ENCODE results near the gene CTSD. TPM values are rescaled to one million over a fixed set of nuclear protein-coding genes. Genes with fewer than 3 reads are reported as not detected.

CTSD gene
- total RNA-seq = 100 to 1,000 TPM; 285 to 356 TPM

DNA sequence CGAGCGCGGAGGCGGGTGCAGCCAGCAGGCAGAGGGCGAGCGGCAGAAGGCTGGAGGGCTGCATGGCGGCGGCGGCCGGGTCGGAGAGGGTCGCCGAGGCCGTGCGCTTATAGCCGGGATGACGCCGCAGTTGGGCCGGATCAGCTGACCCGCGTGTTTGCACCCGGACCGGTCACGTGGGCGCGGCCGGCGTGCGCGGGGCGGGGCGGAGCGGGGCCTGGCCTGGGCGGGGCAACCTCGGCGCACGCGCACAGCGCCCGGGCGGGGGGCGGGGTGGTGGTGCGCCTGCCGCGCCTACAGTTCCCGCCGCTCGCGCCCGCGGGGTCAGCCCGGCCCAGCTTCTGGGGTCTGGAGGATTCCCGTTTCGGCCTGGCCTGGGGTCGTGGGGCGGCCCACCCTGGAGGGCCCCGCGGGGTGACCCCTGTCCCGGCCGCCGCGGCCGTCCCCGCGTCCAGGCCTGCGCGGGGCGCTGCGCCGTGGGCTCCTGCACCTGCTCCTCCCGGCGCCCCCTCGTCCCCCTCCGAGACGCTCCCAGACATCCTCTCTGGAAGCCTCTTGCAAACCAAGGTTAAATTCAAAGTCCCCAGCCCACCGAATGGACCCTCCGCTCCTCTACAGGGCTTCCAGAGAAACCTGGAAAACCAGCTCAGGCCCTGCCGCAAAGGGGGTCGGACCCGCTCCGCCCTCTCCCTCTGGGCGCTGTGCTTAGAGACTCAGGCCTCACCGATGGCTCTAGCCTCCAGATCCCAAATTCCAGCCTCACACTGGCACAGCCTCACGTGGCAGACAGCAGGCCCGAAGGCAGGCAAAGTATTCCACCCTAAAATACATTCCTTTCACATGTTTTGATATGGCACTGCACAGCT, at the start of gene CTSD:
CTSD (minus strand) TSS at position 132 of the 866 bp plus-strand sequence; CDS start at position 64, 68 bp downstream.

DNA sequence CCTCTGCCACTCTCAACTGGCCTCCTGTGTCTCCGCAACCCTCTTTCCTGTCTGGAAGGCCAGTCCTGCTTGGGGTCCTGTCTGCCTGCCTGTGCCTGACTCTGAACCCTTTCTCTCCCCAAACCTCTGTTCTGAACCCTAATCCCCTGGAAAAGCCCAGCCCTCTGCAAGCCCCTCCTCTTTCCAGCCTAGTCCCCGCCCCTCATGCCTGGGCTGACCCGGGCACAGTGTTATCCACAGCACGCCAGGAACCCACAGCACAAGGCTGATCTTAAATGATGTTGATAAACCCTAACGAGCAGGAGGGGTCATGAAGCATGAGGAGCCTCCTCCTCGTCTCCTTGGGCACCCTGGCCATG, 13.3 kb downstream of the CTSD start, which contains the start of gene IFITM10:
IFITM10 (minus strand) TSS at position 115 of the 359 bp plus-strand sequence. CDS start 153 bp downstream, outside the sequence.

Other genes starting within 250 kb of the CTSD start
- gene DUSP8, start 191.7 kb downstream of the CTSD start, total RNA-seq = 1 to 10 TPM in 1 of 2 donors, under 1 TPM in 1; 0.67 to 2.8 TPM
- not detected for gene KRTAP5-1, start 178.6 kb downstream of the CTSD start, total RNA-seq
- not detected for gene KRTAP5-2, start 165.6 kb downstream of the CTSD start, total RNA-seq
- gene KRTAP5-3, start 155.5 kb downstream of the CTSD start, total RNA-seq = not detected
- not detected for gene KRTAP5-4, start 141.8 kb downstream of the CTSD start, total RNA-seq
- not detected for gene KRTAP5-5, start 134.2 kb downstream of the CTSD start, total RNA-seq
- not detected for gene KRTAP5-6, start 66.7 kb downstream of the CTSD start, total RNA-seq
- under 1 TPM; 0.33 to 0.69 TPM for gene IFITM10, start 13.3 kb downstream of the CTSD start, total RNA-seq
- under 1 TPM in 1 of 2 donors, not detected in 1; under 0.01 TPM for gene SYT8, start 71.1 kb upstream of the CTSD start, total RNA-seq
- gene TNNI2, start 75.1 kb upstream of the CTSD start, total RNA-seq = not detected
- gene LSP1, start 89.2 kb upstream of the CTSD start, total RNA-seq = not detected
- not detected for gene PRR33, start 128.0 kb upstream of the CTSD start, total RNA-seq
- not detected for gene TNNT3, start 155.8 kb upstream of the CTSD start, total RNA-seq
- 100 to 1,000 TPM; 165 to 167 TPM for gene MRPL23, start 183.4 kb upstream of the CTSD start, total RNA-seq
- under 1 TPM; 0.33 to 0.34 TPM for gene H19, start 233.9 kb upstream of the CTSD start, total RNA-seq

Data from melanocyte of skin (primary cell).